T-helper 2 cell treated with Interferon-gamma antibody and Interleukin-4, amounts not matched to agents 100 ng/mL and 5 ng/mL, for 36 hours (primary cell): ENCODE results near the gene AFF3. TPM values are rescaled to one million over a fixed set of nuclear protein-coding genes. Genes with fewer than 3 reads are reported as not detected.

Source experiments
- intact Hi-C: fragments of 100-400 bp; cut with micrococcal nuclease; formaldehyde crosslinking; loops from one replicate; pipeline ENCODE4 v1.15.1; 2023
- total RNA-seq: library from RNA; stranded (reverse); gene quantifications from 2 replicates; pipeline ENCODE4 v1.2.3, GENCODE V29; 2022

AFF3 gene
- total RNA-seq, 1 donor from 2014 or later, result 6.0 TPM

GRCh38 chr2:99833586-99834201 is 308.7 kb downstream of the AFF3 start:
- intact Hi-C loops, result no loop called here

GRCh38 chr2:99832926-99833325 is 309.5 kb downstream of the AFF3 start:
- intact Hi-C loops, result no loop called here

GRCh38 chr2:99831772-99832171 is 310.6 kb downstream of the AFF3 start:
- intact Hi-C loops, result no loop called here

DNA sequence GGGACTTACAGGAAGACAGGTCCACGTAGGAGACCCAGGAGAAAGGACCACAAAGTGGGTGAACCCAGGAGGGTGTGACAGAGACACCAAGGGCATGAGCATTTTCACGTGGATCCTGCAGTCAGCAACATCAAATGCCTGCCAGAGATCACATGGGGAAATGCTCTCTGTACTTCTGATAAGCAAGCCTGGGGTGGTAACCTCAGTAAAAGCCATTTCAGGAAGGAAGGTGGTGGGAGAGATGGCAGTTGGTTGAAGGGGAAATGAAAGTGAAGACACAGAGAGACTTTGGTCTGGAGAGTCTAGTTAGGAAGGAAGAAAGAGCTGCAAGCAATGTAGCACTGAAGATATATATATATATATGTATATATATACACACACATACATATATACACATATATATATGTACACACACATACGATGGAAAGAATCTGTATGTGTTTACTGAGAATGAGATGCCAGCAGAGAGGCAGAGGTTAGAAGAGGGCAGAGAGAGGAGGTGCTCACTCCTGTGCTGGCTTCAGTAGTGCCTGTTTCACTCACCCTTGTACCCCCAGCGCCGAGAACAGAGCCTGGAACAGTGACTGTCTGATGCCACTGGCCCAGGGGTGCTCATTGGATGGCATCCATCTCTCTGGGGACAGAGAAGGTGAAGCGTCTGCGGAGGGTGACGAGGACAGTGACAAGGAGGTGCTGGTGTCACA is 314.9 kb downstream of the AFF3 start:
- intact Hi-C loops, result no loop called here

DNA sequence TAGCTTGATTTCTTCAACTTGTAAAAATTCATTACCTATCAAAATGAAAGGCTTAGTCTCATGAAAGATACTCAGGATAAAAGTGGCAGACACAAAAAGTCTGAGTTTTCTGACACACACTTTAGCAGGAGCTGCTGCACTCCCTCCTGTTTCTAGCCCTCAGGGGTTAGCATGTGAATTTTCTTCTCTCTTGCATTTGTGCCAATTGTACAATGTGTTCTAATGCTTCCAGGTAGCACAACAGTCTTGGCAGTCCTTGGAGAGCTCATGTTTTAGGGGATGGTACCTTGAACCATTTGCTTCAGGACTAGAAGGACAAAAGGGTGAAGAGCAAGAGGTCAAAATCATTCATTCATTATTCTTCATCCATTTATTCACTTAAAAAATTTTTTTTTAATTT is 316.8 kb downstream of the AFF3 start:
- intact Hi-C loops, result no loop called here

DNA sequence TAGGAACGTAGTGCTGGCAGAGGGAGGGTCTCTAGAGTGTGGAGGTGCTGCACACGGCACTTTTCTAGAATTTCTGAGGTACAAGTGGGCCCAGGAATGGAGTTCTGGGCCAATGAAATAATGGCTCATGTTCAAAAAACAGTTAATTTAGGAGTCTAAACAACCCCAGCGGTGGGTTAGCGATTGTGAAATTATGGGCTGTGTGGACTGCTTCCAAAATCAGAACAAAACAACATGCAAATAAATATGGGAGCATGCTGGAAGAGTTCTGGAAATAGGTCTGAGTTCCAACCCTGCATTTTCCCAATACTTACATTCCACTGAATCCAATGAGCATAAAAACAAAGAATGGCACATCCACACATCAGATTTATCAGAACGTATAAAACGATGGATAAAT is 317.6 kb downstream of the AFF3 start:
- intact Hi-C loops, result no loop called here

DNA sequence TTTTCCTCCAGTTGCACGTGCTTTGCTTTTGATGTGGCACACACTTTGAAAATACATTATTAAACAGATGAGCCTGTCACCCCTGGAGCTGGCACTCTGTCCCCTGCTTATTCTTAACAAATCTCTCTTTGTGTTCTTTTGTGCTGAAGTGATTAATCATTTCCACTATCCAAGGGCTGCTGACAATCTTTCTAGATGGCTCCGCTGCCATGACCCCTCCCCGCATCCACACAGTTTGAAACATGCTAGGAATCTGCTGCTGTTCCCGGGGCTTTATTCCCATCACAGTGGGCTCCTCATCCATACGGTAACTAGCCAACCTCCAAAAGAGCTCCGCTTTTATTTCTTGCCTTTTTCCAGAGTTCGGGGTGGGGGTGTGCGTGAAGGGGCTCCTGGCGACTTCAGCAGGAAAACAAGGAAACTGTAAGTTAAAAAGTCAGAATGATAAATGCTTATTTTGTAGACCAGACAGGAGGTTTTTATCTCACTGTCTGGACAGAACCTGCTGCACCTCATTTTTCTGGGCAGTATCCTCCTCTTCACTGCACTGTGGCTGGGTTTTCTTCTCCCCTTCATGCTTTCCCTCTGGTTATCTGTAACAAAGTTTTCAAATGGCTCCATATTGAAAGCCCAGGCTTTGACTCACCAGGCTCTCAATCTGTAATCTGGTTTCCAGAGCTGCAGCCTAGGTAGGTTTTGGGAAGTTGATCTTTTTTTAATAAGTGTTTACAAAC is 319.7 kb downstream of the AFF3 start:
- intact Hi-C loops, result no loop called here

DNA sequence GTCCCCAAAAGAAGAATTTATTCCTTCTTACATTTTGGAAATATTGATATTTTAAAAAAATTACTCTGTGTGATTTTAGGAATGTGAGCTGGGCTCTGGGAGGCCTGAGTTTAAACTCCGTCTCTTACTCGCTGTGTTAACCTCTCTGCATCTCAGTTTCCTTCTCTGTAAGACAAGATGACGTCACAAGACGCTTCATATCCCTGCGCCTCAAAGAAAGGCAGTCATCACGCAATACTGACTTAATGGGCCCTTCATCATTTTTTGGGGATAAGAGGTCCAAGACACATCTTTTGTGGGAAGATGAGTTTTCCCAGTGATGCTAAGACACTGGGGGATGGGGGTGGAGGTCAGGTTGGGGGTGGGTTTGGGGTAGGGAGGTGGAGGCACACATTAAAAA is 320.4 kb downstream of the AFF3 start:
- intact Hi-C loops, result no loop called here

GRCh38 chr2:99821572-99821971 is 320.8 kb downstream of the AFF3 start:
- intact Hi-C loops, result no loop called here

DNA sequence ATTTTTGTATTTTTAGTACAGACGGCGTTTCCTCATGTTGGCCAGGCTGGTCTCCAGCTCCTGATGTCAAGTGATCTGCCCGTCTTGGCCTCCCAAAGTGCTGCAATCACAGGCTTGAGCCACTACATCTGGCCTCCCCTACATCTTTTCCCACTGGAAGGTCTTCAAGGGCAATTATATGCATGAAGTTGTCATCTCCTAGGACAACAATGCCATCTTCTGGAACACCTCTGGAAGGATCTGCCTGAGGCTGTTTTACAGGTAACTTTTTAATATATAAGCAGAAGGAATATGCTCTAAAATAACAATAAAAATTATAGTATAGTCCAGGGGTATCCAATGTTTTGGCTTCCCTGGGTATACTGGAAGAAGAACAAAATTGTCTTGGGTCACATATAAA is 321.4 kb downstream of the AFF3 start:
- intact Hi-C loops, result no loop called here

GRCh38 chr2:99819766-99820165 is 322.6 kb downstream of the AFF3 start:
- intact Hi-C loops, result loop anchor here (5.0 kb wide), 2 partner anchors 262 to 423 kb away; no protein-coding TSS in a partner anchor

DNA sequence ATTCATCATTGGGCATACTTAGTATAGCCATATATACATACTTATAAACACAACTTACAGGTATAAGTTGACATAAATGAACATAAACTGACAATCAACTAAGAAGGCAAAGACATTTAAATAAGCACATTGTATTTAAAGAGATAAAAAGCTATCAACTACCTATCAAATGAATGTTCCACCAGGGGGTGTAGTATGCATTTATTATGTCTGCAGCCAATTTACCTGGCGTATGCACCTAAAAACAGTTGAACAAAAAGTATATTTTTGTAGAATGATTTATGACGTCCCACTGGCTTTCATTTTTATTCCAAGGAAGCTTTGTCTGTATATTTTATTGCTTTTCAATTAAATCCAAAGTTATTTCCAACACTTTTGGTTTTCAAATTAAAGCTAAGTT is 323.5 kb downstream of the AFF3 start:
- intact Hi-C loops, result loop anchor here (5.0 kb wide), 2 partner anchors 262 to 423 kb away; no protein-coding TSS in a partner anchor

DNA sequence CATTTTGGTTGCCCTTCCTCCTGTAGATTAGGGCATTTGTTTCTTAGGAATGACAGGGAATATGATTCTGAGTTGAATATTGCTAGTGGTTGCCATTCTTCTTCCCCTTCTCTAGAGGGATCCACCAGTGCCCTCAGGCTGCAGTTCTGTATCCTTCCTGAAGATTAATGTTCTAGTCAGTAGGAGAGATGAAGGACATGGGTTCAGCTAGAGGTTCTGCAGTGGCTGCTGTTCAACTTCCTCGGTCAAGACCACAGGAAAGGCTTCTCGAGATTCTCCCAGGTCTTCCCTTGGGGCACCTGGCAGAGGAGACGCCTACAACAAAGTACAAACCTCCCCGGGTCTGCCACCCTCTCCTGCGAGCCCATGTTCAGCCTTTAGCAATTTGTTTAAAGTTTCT is 325.5 kb downstream of the AFF3 start:
- intact Hi-C loops, result loop anchor here (5.0 kb wide), 2 partner anchors 260 to 425 kb away; no protein-coding TSS in a partner anchor

GRCh38 chr2:99812426-99812825 is 330.0 kb downstream of the AFF3 start:
- intact Hi-C loops, result no loop called here

- intact Hi-C loops, result no loop called here
Measured at GRCh38 chr2:99811544-99811943, 330.8 kb downstream of the AFF3 start.

DNA sequence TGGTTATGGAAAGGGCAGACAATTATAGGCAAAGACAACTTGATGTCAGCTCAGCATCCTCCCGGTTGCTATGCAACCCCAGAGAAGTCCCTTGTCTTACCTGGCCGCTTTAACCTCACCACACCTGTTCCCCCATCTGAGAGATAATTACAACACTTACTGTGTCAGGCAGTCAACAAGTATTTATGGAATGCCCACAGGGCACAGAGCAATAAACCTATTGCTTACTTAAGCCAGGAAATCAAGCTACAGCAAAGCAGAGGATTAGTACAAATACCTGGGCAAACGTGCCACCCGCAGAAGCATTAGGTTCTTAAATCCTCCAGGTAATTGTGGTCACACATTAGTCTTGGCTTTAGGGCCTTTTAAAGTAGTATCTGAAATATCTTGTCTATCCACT is 332.2 kb downstream of the AFF3 start:
- intact Hi-C loops, result no loop called here

- intact Hi-C loops, result no loop called here
Measured at GRCh38 chr2:99809259-99809900, 333.0 kb downstream of the AFF3 start.

DNA sequence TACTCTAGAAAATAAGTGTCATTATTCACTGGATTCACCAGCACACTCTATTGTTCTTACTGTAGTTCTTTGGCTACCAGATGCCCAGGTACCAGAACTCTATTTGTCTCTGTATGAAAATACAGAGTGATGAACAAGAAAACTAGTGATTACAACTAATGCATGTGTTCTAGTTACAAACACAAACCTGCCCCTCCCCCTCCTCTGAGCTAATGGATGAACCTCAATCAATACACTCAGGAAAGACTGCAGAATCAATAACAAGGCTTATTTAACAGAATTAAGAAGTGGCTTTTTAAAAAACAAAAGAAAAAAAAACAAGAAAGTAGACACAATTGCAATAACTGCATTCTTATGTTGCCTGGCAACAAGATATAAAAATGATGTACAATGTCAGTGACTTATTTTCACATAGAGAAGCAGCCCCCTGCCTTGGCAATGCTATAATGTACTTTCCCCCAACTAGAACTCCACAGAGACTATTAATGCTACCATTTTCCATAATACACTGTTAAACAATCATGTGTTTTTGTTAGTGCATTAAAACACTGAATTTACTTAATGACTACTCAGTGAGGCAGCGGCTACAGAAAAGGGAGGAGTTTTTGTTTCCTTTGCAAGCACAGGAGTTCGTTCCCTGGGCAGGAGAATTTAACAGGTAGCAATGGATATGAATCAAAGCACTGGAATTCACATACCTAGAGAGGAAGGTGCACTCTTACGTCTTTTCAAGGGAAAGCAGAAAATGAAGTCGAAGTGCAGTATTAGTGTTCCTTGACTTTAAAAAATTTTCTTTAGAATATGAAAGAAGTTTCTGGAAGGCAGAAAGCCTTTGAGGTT is 333.8 kb downstream of the AFF3 start:
- intact Hi-C loops, result no loop called here

DNA sequence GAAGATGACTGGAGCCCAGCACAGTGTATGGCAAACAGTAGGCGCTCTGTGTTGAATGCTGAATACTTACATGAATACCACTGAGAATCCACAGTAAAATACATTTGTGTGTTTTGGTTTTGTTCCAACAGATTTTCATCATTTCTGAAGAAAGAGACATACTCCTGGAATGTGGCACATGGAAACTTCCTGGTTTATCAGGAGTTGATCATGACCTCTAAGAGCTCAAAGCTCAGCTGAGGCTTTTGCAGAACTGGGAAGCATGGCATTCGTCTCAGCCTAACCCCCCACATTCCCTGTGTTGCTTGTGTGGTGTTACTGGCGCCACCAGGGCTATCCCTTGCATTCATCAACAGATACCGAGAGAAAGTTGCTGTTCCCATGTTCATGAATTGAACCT is 335.6 kb downstream of the AFF3 start:
- intact Hi-C loops, result no loop called here

DNA sequence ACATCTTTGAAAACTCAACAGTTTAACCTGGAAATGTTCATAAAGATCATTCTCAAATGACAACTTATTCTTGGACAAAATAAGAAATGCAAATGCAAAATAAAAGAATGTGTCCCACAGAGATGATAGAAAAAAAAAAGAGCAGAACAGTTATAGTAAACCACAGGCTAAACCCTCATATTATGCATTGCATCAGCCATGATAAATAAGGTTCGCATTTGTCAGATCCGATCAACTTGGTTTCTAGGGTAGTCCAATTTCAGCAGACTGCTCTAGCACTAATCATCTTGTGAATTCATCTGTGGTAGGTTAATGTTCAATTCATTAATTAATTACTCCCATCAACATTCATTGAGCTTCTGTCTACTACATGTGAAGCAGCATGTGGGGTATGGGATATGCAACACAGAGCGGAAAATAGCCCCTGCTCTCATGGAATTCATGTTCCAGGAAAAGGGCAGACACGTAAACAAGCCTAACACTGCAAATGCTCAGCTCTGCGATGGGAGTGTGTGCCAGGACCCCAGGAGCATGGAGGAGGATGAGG is 336.4 kb downstream of the AFF3 start:
- intact Hi-C loops, result no loop called here

- intact Hi-C loops, result no loop called here
Measured at GRCh38 chr2:99803846-99804245, 338.5 kb downstream of the AFF3 start.
